ENCODE results near the gene BAZ1A. TPM values are rescaled to one million over a fixed set of nuclear protein-coding genes. Genes with fewer than 3 reads are reported as not detected.

Gene BAZ1A
- total RNA-seq, 1 experiment from 2014 or later, result 24.2 TPM

DNA sequence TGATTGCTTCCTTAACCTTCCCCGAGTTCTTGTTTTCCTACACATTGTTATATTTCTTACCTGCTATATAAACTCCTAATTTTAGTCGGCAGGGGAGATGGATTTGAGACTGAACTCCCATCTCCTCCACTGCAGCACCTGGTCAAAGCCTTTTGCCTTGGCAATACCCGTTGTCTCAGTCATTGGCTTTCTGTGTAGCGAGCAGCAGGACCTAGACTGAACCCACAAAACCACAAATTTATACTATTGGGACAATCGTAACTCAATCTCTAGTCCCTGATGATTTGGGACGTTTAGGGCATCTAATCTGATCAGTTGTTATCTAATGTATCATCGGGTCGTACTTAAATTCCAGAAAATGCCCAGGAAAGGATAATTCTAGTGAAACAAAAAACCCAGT is 37.8 kb upstream of the BAZ1A start:
- CTCF ChIA-PET, result no interaction called here
- TF ChIP-seq CEBPB (IDR thresholded peaks at IDR 0.05; ENCODE audit: low read depth), result no peak
- no peak for TF ChIP-seq EZH2 (IDR thresholded peaks at IDR 0.05)
- no peak for TF ChIP-seq EGR1 (IDR thresholded peaks at IDR 0.05; ENCODE audit: low read depth)
- no peak for TF ChIP-seq FOSL1 (IDR thresholded peaks at IDR 0.05; ENCODE audit: low read depth)
- no peak for TF ChIP-seq TCF7L2 (IDR thresholded peaks at IDR 0.05; ENCODE audit: borderline replicate concordance, extremely low read depth, insufficient read depth, insufficient read length)
- TF ChIP-seq EZH2phosphoT487 (IDR thresholded peaks at IDR 0.05; ENCODE audit: borderline replicate concordance), result no peak
- TF ChIP-seq, protein P1, sequence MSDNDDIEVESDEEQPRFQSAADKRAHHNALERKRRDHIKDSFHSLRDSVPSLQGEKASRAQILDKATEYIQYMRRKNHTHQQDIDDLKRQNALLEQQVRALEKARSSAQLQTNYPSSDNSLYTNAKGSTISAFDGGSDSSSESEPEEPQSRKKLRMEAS (IDR thresholded peaks at IDR 0.05), result no peak
- no peak for TF ChIP-seq YY1 (IDR thresholded peaks at IDR 0.05; ENCODE audit: extremely low read depth, insufficient replicate concordance, low read depth, low read length)
- TF ChIP-seq CBX3 (IDR thresholded peaks at IDR 0.05; ENCODE audit: low read depth), result no peak
- TF ChIP-seq POLR2A (IDR thresholded peaks at IDR 0.05; ENCODE audit: borderline replicate concordance, extremely low read depth, insufficient read depth, insufficient read length), result no peak
- no peak for TF ChIP-seq SRF (IDR thresholded peaks at IDR 0.05; ENCODE audit: low read depth)
- no peak for TF ChIP-seq REST (IDR thresholded peaks at IDR 0.05; ENCODE audit: low read depth)
- no peak for TF ChIP-seq ELF1 (IDR thresholded peaks at IDR 0.05; ENCODE audit: borderline replicate concordance, low read depth)
- TF ChIP-seq, protein P2, sequence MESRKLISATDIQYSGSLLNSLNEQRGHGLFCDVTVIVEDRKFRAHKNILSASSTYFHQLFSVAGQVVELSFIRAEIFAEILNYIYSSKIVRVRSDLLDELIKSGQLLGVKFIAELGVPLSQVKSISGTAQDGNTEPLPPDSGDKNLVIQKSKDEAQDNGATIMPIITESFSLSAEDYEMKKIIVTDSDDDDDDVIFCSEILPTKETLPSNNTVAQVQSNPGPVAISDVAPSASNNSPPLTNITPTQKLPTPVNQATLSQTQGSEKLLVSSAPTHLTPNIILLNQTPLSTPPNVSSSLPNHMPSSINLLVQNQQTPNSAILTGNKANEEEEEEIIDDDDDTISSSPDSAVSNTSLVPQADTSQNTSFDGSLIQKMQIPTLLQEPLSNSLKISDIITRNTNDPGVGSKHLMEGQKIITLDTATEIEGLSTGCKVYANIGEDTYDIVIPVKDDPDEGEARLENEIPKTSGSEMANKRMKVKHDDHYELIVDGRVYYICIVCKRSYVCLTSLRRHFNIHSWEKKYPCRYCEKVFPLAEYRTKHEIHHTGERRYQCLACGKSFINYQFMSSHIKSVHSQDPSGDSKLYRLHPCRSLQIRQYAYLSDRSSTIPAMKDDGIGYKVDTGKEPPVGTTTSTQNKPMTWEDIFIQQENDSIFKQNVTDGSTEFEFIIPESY (IDR thresholded peaks at IDR 0.05; ENCODE audit: extremely low read depth, insufficient replicate concordance, low read length), result no peak
- TF ChIP-seq ZNF274 (IDR thresholded peaks at IDR 0.05; ENCODE audit: low read depth, low read length), result no peak
- no peak for TF ChIP-seq ATF3 (IDR thresholded peaks at IDR 0.05)
- no peak for TF ChIP-seq POLR2AphosphoS5 (IDR thresholded peaks at IDR 0.05; ENCODE audit: low read depth, low read length)
- Histone ChIP-seq H3K4me3 (replicated peaks in 1 of 2; ENCODE audit: low read depth in 1 of 2, low read length in 2 of 2) (no peak overlapping the region), H4K20me1 (ENCODE audit: insufficient read depth) (no peaks in the 10 kb centered on the region), H3K79me2 (ENCODE audit: insufficient read depth, low read length) (no peaks in the 10 kb centered on the region), H3K9ac (ENCODE audit: low read length) (no peak overlapping the region), H3K4me1 (ENCODE audit: control insufficient read depth in 1 of 2, insufficient read depth in 2 of 2, low read length in 2 of 2) (no peaks in the 10 kb centered on the region), H3K4me2 (ENCODE audit: low read length) (no peak overlapping the region), H3K9me2 (ENCODE audit: insufficient read depth) (no peaks in the 10 kb centered on the region), H3K9me3 (ENCODE audit: control insufficient read depth in 1 of 2, insufficient read depth in 1 of 2, low read depth in 1 of 2, low read length in 2 of 2) (no peaks in the 10 kb centered on the region), H2AFZ (ENCODE audit: low read depth, low read length, poor library complexity, severe bottlenecking) (no peak overlapping the region), H3K27ac (ENCODE audit: low read depth, low read length) (no peak overlapping the region), H3K27me3 (ENCODE audit: insufficient read depth, low read length) (no peaks in the 10 kb centered on the region), H3K36me3 (ENCODE audit: control insufficient read depth in 1 of 2, insufficient read depth in 2 of 2, low read length in 2 of 2) (no peaks in the 10 kb centered on the region)
- POLR2A ChIA-PET, result no interaction called here
- DNase-seq (ENCODE audit: low read depth, low spot score) (no peak), ATAC-seq (no peak)
- RAD21 ChIA-PET (ENCODE audit: low non-redundant PET in 1 of 2, low total read pairs in 2 of 2, uncharacterized antibody in 2 of 2, unreplicated experiment in 2 of 2), result no interaction called here
- intact Hi-C loops (cut with micrococcal nuclease), result loop anchor here (5.0 kb wide), 1 partner anchor 241 kb away; no protein-coding TSS in a partner anchor
- BruUV-seq (replicated peaks), result no TSS peak

Measured in HCT116 (cell line).